GM18858 (cell line): ENCODE data around the gene MAP2K3.
"Not testable (repeated sequence)": the region's sequence is repeated elsewhere in the genome, so short reads cannot be mapped to it uniquely, and the experiment has no call there.

Experiments used
- ATAC-seq: cut with Tn5 transposase; IDR thresholded peaks from one replicate; pipeline ENCODE4 v1.9.1; 2021; ENCODE audit not compliant: unreplicated experiment

Gene MAP2K3

GRCh38 chr17:21310061-21310765 lies 25.7 kb downstream of the MAP2K3 start:
- not testable (repeated sequence) for ATAC-seq

- ATAC-seq = not testable (repeated sequence)
Observed at GRCh38 chr17:21310766-21311602, 26.5 kb downstream of the MAP2K3 start.

GRCh38 chr17:21313320-21313719 lies 28.8 kb downstream of the MAP2K3 start:
- no peak for ATAC-seq

GRCh38 chr17:21313761-21314160 lies 29.2 kb downstream of the MAP2K3 start:
- not testable (repeated sequence) for ATAC-seq

GRCh38 chr17:21314261-21314664 lies 29.8 kb downstream of the MAP2K3 start:
- ATAC-seq = not testable (repeated sequence)

GRCh38 chr17:21314701-21315111 lies 30.2 kb downstream of the MAP2K3 start:
- not testable (repeated sequence) for ATAC-seq

GRCh38 chr17:21315246-21316000 lies 30.9 kb downstream of the MAP2K3 start:
- not testable (repeated sequence) for ATAC-seq

GRCh38 chr17:21316212-21316886 lies 31.8 kb downstream of the MAP2K3 start:
- ATAC-seq = not testable (repeated sequence)

- not testable (repeated sequence) for ATAC-seq
Observed at GRCh38 chr17:21316887-21317500, 32.5 kb downstream of the MAP2K3 start.

- ATAC-seq = not testable (repeated sequence)
Observed at GRCh38 chr17:21317821-21318220, 33.3 kb downstream of the MAP2K3 start.

- no peak for ATAC-seq
Observed at GRCh38 chr17:21318439-21318838, 33.9 kb downstream of the MAP2K3 start.

GRCh38 chr17:21318856-21319255 lies 34.3 kb downstream of the MAP2K3 start:
- not testable (repeated sequence) for ATAC-seq

- ATAC-seq = not testable (repeated sequence)
Observed at GRCh38 chr17:21319256-21319655, 34.7 kb downstream of the MAP2K3 start.

- ATAC-seq = not testable (repeated sequence)
Observed at GRCh38 chr17:21319686-21320375, 35.3 kb downstream of the MAP2K3 start.

- not testable (repeated sequence) for ATAC-seq
Observed at GRCh38 chr17:21320430-21320829, 35.9 kb downstream of the MAP2K3 start.

GRCh38 chr17:21321061-21321460 lies 36.5 kb downstream of the MAP2K3 start:
- ATAC-seq = not testable (repeated sequence)

GRCh38 chr17:21321744-21322191 lies 37.3 kb downstream of the MAP2K3 start:
- not testable (repeated sequence) for ATAC-seq

GRCh38 chr17:21323257-21324111 lies 39.0 kb downstream of the MAP2K3 start:
- ATAC-seq = not testable (repeated sequence)

- ATAC-seq = not testable (repeated sequence)
Observed at GRCh38 chr17:21324741-21325140, 40.2 kb downstream of the MAP2K3 start.
